HG03039 (cell line): ENCODE measurements around the gene CYBA.
"Not testable (repeated sequence)": the region's sequence is repeated elsewhere in the genome, so short reads cannot be mapped to it uniquely, and the experiment has no call there.

Experiments used
- ATAC-seq: cut with Tn5 transposase; IDR thresholded peaks from one replicate; pipeline ENCODE4 v1.9.1; 2021; ENCODE audit warnings: mild to moderate bottlenecking, moderate library complexity; ENCODE audit not compliant: unreplicated experiment

CYBA gene

GRCh38 chr16:88614818-88615580 lies 35.9 kb downstream of the CYBA start:
- no peak for ATAC-seq

GRCh38 chr16:88613911-88614817 lies 36.7 kb downstream of the CYBA start:
- ATAC-seq, result no peak

- no peak for ATAC-seq
Observed at GRCh38 chr16:88613293-88613692, 37.6 kb downstream of the CYBA start.

GRCh38 chr16:88610909-88611812 lies 39.7 kb downstream of the CYBA start:
- no peak for ATAC-seq

DNA sequence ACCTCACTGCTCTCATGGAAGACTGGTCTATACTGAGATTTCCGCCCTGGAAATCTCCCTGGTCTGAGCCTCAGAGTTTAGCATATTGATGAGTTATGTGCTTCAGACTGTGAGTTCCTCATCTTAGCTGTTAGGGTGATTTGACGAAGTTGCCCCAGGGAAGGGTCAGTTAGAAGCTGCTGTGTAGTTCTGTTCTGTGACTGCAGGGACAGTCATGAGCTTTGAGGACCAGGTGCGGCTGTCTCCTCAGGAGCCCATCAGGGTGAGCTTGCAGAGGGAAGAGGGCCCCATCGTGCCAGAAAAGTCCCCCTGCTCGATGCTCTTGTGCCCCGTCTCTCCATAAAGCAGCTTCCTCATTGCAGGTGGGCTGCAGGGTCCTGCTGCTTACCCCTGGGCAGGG lies 40.8 kb downstream of the CYBA start:
- ATAC-seq, result no peak

DNA sequence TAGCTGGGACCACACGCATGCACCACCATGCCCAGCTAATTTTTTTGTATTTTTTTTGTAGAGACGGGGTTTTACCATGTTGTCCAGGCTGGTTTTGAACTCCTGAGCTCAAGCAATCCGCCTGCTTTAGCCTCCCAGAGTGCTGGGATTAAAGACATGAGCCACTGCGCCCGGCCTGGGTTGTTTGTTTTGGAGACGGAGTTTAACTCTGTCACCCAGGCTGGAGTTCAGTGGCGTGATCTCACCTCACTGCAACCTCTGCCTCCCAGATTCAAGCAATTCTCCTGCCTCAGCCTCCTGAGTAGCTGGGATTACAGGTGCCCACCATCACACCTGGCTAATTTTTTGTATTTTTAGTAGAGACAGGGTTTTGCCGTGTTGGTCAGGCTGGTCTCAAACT lies 41.4 kb downstream of the CYBA start:
- not testable (repeated sequence) for ATAC-seq

DNA sequence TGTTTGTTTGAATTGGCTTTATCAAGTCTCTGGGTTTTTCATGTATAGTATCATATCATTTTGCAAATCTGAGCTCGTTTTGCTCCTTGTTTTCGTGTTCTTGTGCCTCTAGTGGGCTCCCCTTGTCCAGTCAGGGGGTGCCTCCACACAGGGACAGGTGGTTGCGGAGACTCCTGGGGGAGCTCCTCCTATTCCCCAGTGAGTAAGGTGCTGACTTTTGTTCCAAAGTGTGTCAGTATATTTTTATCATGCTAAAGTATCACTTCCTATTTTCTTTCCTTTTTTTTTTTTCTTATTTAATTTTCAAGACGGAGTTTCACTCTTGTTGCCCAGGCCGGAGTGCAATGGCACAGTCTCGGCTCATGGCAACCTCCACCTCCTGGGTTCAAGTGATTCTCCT lies 42.8 kb downstream of the CYBA start:
- no peak for ATAC-seq

DNA sequence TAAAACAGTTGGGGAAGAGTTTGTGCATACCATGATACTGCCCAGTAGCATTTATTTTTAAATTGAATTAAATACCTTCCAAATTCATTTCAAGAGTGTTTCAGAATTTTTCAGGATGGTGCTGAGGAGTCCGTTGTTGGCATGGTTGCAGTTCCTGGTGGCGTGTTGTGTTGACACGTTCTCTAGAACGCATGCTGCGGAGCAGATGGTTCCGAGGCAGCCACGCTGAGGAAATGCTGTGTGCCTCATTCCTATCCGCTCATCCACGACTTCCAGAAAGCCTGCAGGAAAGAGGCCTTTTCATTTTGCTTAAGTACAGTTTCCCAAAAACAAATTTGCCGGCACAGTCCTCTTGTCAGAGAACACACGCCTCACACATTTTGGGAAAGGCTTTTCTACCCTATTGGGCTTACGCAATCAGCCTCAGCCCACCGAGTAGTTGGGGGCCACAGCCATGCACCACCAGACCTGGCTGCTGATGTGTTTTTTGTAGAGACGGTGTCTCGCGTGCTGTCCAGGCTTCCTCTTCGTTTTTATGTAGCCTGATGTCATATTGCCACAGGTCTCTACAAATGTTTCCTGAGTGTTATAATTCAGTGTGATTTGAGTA lies 44.6 kb downstream of the CYBA start:
- no peak for ATAC-seq

GRCh38 chr16:88605186-88606147 lies 45.4 kb downstream of the CYBA start:
- ATAC-seq, result no peak

DNA sequence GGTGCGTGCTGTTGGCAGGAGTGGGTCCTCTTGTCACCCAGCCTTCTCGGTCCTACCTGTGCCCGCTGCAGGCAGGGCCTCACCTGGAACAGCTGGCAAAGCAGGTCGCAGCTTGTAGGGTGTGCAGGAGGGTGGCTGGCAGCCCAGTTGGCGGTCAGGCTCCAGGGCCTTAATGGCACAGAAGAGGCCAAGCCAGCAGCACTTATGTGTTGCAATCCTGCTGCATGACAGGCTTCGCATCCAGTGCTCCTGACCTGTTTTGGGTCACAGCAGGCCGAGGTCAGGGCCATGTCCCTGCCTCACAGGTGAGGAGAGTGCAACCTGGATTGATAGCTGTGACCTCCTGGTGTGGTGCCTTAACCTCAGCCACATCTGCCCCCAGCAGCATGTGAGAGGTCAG lies 48.8 kb downstream of the CYBA start:
- ATAC-seq, result no peak

DNA sequence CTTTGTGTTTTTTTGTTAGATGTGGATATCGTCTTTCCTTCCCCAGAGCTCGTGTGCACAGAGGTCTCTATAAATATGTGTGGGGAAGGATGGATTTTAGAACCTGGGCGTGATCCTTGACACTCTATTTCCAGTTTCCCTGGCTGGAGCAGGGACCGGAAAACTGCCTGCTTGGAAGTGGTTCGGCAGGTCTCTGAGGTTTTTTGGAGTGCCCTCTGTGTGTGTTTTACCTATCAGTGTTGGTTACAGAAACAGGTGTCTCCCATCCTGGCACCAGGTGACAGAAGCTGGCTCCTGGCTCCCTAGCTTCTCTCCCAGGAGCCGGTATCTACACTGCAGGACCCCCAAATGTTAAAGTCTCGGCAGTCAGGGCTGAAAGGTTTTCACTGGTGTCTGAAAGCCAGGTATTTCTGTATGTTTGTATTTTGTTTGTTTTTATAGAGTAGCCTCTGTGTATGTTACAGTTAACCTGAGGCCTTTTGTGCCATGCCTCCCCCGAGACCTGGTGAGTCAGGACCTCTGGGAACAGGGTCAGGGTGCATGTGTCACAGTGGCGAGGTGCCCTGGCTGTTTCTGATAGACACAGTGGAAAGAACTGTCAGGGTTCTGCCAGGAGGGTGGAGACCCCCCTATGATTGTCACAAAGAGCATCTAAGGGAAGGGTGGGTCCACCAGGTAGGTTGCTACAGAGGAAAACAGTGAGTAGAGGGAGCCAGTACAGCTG lies 49.4 kb downstream of the CYBA start:
- no peak for ATAC-seq

- no peak for ATAC-seq
Observed at GRCh38 chr16:88600539-88600896, 50.3 kb downstream of the CYBA start.

GRCh38 chr16:88599825-88600538 lies 50.9 kb downstream of the CYBA start:
- ATAC-seq, result no peak

DNA sequence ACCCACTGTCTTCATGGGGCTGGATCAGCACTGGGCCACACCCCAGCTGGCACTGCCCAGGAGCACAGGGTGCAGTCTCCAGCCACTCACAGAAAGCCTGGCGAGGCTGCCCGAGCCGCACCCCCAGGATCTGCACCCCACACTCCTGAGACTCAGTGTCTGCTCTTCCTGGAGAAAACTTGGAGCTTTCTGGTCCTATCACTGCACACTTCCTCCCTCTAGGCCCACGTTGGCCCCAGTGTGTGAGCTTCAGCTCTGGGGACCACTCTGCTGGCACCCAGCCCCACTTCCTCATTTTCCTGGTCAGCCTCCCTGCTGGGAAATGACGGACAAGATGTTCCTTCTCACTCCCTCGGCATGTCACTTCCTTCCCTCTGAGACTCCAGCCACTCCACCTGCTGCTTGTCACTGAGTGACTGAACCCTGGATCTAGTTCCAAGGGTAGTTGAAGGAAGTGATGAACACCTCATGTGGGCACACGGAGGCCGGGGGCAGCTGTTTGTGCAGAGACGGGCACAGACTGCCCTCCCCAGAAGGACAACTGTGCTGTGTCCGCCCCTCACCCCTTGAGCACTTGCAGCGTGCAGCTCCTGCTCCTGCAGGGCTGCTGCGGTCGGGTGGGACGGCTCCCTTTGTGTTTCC lies 51.6 kb downstream of the CYBA start:
- no peak for ATAC-seq

- no peak for ATAC-seq
Observed at GRCh38 chr16:88597856-88598491, 52.9 kb downstream of the CYBA start.

DNA sequence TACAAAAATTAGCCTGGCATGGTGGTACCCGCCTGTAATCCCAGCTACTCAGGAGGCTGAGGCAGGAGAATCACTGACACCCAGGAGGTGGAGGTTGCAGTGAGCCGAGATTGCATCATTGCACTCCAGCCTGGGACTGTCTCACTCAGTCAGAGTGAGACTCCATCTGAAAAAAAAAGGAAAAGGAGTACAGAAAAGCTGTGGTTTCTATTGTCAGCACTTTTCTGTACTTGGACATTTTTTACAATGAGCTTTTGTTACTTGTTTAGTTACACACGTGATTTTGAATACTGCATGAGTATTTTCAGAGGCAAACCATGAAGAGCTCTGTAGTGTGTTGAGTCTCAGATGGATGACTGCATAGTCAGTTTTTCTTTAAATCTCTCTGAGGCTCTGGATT lies 54.4 kb downstream of the CYBA start:
- no peak for ATAC-seq

GRCh38 chr16:88595921-88596320 lies 54.9 kb downstream of the CYBA start:
- no peak for ATAC-seq
